ENCODE measurements around the gene NHLH1. TPM values are rescaled to one million over a fixed set of nuclear protein-coding genes. Genes with fewer than 3 reads are reported as not detected.

Gene NHLH1
- total RNA-seq, 1 donor from 2014 or later = not detected

GRCh38 chr1:160371346-160371631 lies 4.4 kb downstream of the NHLH1 start:
- TF ChIP-seq, protein P1, sequence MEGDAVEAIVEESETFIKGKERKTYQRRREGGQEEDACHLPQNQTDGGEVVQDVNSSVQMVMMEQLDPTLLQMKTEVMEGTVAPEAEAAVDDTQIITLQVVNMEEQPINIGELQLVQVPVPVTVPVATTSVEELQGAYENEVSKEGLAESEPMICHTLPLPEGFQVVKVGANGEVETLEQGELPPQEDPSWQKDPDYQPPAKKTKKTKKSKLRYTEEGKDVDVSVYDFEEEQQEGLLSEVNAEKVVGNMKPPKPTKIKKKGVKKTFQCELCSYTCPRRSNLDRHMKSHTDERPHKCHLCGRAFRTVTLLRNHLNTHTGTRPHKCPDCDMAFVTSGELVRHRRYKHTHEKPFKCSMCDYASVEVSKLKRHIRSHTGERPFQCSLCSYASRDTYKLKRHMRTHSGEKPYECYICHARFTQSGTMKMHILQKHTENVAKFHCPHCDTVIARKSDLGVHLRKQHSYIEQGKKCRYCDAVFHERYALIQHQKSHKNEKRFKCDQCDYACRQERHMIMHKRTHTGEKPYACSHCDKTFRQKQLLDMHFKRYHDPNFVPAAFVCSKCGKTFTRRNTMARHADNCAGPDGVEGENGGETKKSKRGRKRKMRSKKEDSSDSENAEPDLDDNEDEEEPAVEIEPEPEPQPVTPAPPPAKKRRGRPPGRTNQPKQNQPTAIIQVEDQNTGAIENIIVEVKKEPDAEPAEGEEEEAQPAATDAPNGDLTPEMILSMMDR (IDR thresholded peaks at IDR 0.05) = no peak
- no peak for TF ChIP-seq POLR2A (IDR thresholded peaks at IDR 0.05)
- TF ChIP-seq POLR2AphosphoS5 (IDR thresholded peaks at IDR 0.05; ENCODE audit: insufficient read depth in 1 of 2, low read depth in 1 of 2) = no peak
- no peaks in the 10 kb centered on the region for H3K36me3 ChIP-seq
- peaks cover 8% of the 10 kb centered on the region for H3K4me1 ChIP-seq
- H3K27me3 ChIP-seq = no peaks in the 10 kb centered on the region
- no peak overlapping the region for H3K4me3 ChIP-seq
- intact Hi-C loops (cut with DNase I) = no loop called here
- DNase-seq (ENCODE audit: extremely low spot score in 2 of 2) = peak in 1 of 2 donors; percentile 49
- no peaks in the 10 kb centered on the region for H3K9me3 ChIP-seq
- no peak overlapping the region for H3K27ac ChIP-seq

- Histone ChIP-seq H3K4me1 (peaks cover 11% of the 10 kb centered on the region), H3K4me3 (no peak overlapping the region), H3K27me3 (no peaks in the 10 kb centered on the region), H3K36me3 (no peaks in the 10 kb centered on the region), H3K27ac (no peak overlapping the region), H3K9me3 (no peaks in the 10 kb centered on the region)
- TF ChIP-seq POLR2AphosphoS5 (IDR thresholded peaks at IDR 0.05; ENCODE audit: insufficient read depth in 1 of 2, low read depth in 1 of 2) (no peak), POLR2A (IDR thresholded peaks at IDR 0.05) (no peak)
- TF ChIP-seq, protein P1 (IDR thresholded peaks at IDR 0.05) = no peak
- intact Hi-C loops (cut with DNase I) = no loop called here
- peak in 1 of 2 donors; percentile 27 for DNase-seq (ENCODE audit: extremely low spot score in 2 of 2)
Measured at GRCh38 chr1:160371756-160372155, 4.9 kb downstream of the NHLH1 start.

DNA sequence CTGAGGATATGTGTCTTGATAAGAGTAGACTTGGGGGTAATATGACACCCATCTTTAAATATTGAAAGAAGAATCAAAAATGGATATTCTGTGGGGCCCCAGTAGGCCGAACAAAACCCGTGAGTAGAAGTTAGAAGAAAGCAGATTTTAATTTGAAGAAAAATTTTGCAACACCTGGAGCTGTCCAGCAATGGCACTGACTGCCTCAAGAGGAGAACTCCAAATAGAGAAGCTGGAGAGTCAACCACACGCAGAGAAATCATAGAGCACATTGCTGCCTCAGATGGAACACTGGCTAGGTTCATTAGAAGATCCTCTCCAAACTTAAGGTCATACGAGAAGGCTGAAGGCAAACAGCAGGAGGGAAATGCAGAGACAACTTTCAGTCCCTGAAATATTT lies 6.8 kb downstream of the NHLH1 start:
- Histone ChIP-seq H3K9me3 (no peaks in the 10 kb centered on the region), H3K27ac (no peak overlapping the region), H3K36me3 (no peaks in the 10 kb centered on the region), H3K27me3 (no peaks in the 10 kb centered on the region), H3K4me3 (no peak overlapping the region), H3K4me1 (peaks cover 11% of the 10 kb centered on the region)
- no peak for TF ChIP-seq POLR2AphosphoS5 (IDR thresholded peaks at IDR 0.05; ENCODE audit: insufficient read depth in 1 of 2, low read depth in 1 of 2)
- no peak for TF ChIP-seq POLR2A (IDR thresholded peaks at IDR 0.05)
- TF ChIP-seq, protein P1 (IDR thresholded peaks at IDR 0.05) = no peak
- no peak for DNase-seq (ENCODE audit: extremely low spot score in 2 of 2)
- intact Hi-C loops (cut with DNase I) = no loop called here

- TF ChIP-seq, protein P1 (IDR thresholded peaks at IDR 0.05) = no peak
- TF ChIP-seq POLR2AphosphoS5 (IDR thresholded peaks at IDR 0.05; ENCODE audit: insufficient read depth in 1 of 2, low read depth in 1 of 2) (no peak), POLR2A (IDR thresholded peaks at IDR 0.05) (no peak)
- Histone ChIP-seq H3K4me1 (peaks cover 11% of the 10 kb centered on the region), H3K36me3 (no peaks in the 10 kb centered on the region), H3K4me3 (no peak overlapping the region), H3K27me3 (no peaks in the 10 kb centered on the region), H3K9me3 (no peaks in the 10 kb centered on the region), H3K27ac (no peak overlapping the region)
- intact Hi-C loops (cut with DNase I) = no loop called here
- DNase-seq (ENCODE audit: extremely low spot score in 2 of 2) = peak; percentile 56 to 84
Measured at GRCh38 chr1:160374306-160375110, 7.6 kb downstream of the NHLH1 start.

- intact Hi-C loops (cut with DNase I) = no loop called here
- peak; percentile 34 to 69 for DNase-seq (ENCODE audit: extremely low spot score in 2 of 2)
- H3K36me3 ChIP-seq = no peaks in the 10 kb centered on the region
Measured at GRCh38 chr1:160375788-160376524, 9.1 kb downstream of the NHLH1 start.

More at GRCh38 chr1:160375788-160376524, 9.1 kb downstream of the NHLH1 start:
- Histone ChIP-seq H3K9me3 (no peaks in the 10 kb centered on the region), H3K27ac (no peak overlapping the region), H3K4me3 (no peak overlapping the region), H3K4me1 (peaks cover 11% of the 10 kb centered on the region), H3K27me3 (no peaks in the 10 kb centered on the region)
- TF ChIP-seq, protein P1 (IDR thresholded peaks at IDR 0.05) = no peak
- TF ChIP-seq POLR2AphosphoS5 (IDR thresholded peaks at IDR 0.05; ENCODE audit: insufficient read depth in 1 of 2, low read depth in 1 of 2) (no peak), POLR2A (IDR thresholded peaks at IDR 0.05) (no peak)
